Spinal cord (tissue), 10 donors: ENCODE data around the gene KLHDC4. TPM values are rescaled to one million over a fixed set of nuclear protein-coding genes. Genes with fewer than 3 reads are reported as not detected.

Experiments used
- DNase-seq, 6 donors: peaks; one replicate each; pipeline versions ENCODE4 v3.0.0 to v3.0.0-alpha.2; 2013 to 2015; ENCODE audit warnings: low spot score in 6 of 6, low read depth in 4 of 6
- H3K27ac ChIP-seq: one replicate; pipeline ENCODE4 v1.5.1; 2013; ENCODE audit warnings: low read depth, low read length, control low read depth
- H3K27me3 ChIP-seq: one replicate; pipeline ENCODE4 v1.6.1; 2013; ENCODE audit warnings: low read length; ENCODE audit not compliant: control insufficient read depth, insufficient read depth
- H3K36me3 ChIP-seq: one replicate; pipeline ENCODE4 v1.6.1; 2013; ENCODE audit warnings: low read length; ENCODE audit not compliant: control insufficient read depth, insufficient read depth
- H3K4me1 ChIP-seq: one replicate; pipeline ENCODE4 v1.6.1; 2013; ENCODE audit warnings: low read length; ENCODE audit not compliant: control insufficient read depth, insufficient read depth
- H3K4me3 ChIP-seq: one replicate; pipeline ENCODE4 v1.5.1; 2013; ENCODE audit warnings: low read depth, low read length, control low read depth
- H3K9me3 ChIP-seq: one replicate; pipeline ENCODE4 v1.6.1; 2013; ENCODE audit warnings: low read length; ENCODE audit not compliant: control insufficient read depth, insufficient read depth
- WGBS: methylation state at CpG from one replicate; pipeline ENCODE4 v1.1.5; 2013; ENCODE audit warnings: missing lambda C conversion rate; ENCODE audit not compliant: insufficient coverage; 5-methylcytosine and 5-hydroxymethylcytosine counted together
- polyA plus RNA-seq, 2 donors: library from polyadenylated mRNA; unstranded; fragments of 120-200 nt; gene quantifications; one replicate each; pipeline ENCODE4 v1.2.1, GENCODE V29; 2013; ENCODE audit not compliant: insufficient read length in 2 of 2
- total RNA-seq, 2 donors: library from RNA; depleted of rRNA in 1 of 2; stranded (reverse); fragments of 120-200 nt in 1 of 2; fragments of >200 nt in 1 of 2; gene quantifications; one replicate each; pipeline versions ENCODE4 v1.2.3 to v1.2.4, GENCODE V29; 2013 to 2014
- donor health status: healthy.

KLHDC4 gene
- total and polyA plus RNA-seq, 4 donors: 14.1 to 52.3 (median 29.9) TPM

GRCh38 chr16:87803385-87803784 lies 37.6 kb upstream of the KLHDC4 start:
- H3K36me3 ChIP-seq: no peaks in the 10 kb centered on the region
- DNase-seq: no peak
- H3K27ac ChIP-seq: no peak overlapping the region
- H3K9me3 ChIP-seq: no peaks in the 10 kb centered on the region
- WGBS: 89% methylated on average over 5 of the region's 5 CpGs
- H3K4me3 ChIP-seq: no peak overlapping the region
- no peaks in the 10 kb centered on the region for H3K27me3 ChIP-seq
- H3K4me1 ChIP-seq: peaks cover 17% of the 10 kb centered on the region

GRCh38 chr16:87802670-87803069 lies 36.9 kb upstream of the KLHDC4 start:
- H3K9me3 ChIP-seq: no peaks in the 10 kb centered on the region
- DNase-seq: peak in 1 of 6 donors; percentile 22

DNA sequence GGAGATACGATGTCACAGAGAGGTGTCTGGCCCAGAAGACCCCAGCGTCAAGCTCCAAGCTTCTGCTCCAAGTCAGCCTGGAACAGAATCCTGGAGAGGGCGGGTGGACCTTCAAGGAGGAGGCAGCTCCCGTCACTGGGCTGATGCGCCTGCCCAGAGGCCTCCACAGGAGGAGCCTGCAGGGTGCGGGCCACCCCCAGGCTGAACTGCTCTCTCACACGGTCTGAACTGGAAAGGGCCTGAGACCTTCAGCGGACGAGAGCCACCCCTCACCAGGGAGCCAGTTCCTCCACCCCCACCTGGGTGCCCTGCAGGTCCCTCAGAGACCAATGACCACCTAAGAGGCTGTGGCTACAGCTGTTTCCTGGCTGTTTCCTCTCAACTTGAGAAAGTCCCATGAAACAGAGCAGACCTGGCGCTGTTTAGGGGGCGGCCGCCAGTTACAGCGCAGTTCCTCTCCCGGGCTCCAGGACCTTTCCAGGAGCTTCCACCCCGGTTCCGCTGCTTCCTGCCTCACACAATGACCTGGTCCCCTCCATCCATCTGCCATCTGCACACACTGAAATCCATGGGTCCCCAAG lies 36.0 kb upstream of the KLHDC4 start:
- WGBS: 84% methylated on average over 16 of the region's 16 CpGs

More at GRCh38 chr16:87802670-87803069, 36.9 kb upstream of the KLHDC4 start:
- Histone ChIP-seq H3K27ac (no peak overlapping the region), H3K27me3 (no peaks in the 10 kb centered on the region), H3K36me3 (no peaks in the 10 kb centered on the region), H3K4me3 (no peak overlapping the region), H3K4me1 (peaks cover 17% of the 10 kb centered on the region)
- WGBS: 73% methylated on average over 2 of the region's 8 CpGs

DNA sequence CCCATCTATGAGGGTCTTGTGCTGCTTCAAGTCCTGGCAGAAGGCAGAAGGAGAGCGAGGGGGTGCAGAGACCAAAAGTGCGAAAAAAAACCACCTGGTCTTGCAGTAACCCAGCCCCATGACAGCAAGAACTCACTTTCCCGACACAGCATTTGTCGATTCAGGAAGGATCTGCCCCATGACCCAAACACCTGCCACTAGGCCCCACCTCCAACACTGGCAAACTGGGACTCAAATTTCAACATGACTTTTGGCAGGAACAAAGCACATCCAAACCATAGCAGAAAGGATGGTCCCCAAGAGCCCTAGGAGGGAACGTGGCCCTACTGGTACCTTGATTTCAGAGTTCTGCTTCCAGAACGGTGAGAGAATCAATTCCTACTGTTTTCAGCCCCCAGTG lies 34.7 kb upstream of the KLHDC4 start:
- 92% methylated on average over 6 of the region's 6 CpGs for WGBS
- Histone ChIP-seq H3K27ac (no peak overlapping the region), H3K36me3 (no peaks in the 10 kb centered on the region), H3K27me3 (no peaks in the 10 kb centered on the region), H3K4me1 (no peaks in the 10 kb centered on the region), H3K4me3 (no peak overlapping the region), H3K9me3 (no peaks in the 10 kb centered on the region)
- no peak for DNase-seq

More for the DNA sequence above, 36.0 kb upstream of the KLHDC4 start:
- Histone ChIP-seq H3K9me3 (no peaks in the 10 kb centered on the region), H3K27ac (no peak overlapping the region), H3K27me3 (no peaks in the 10 kb centered on the region), H3K4me1 (peaks cover 9% of the 10 kb centered on the region), H3K4me3 (no peak overlapping the region), H3K36me3 (no peaks in the 10 kb centered on the region)
- DNase-seq: no peak

DNA sequence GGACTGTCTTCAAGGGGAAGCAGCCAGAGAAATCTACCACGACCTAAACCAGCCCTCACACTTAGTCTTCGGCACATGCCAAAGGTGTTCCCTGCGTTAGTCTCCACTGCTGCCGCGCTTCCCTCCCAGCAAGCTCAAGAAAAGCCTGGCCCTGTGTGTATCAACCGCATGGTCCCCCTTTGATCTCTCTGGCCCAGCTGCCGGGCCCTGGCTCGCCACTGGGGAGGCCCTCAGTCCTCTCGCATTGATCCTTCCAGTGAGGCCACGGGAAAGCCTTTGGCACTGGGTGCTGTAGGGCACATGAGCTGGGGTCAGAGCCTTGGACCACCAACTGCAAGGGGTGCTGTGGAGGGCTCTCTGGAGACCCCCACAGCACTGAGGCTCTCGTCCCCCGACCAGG lies 29.6 kb upstream of the KLHDC4 start:
- Histone ChIP-seq H3K4me3 (no peak overlapping the region), H3K36me3 (no peaks in the 10 kb centered on the region), H3K4me1 (peaks cover 13% of the 10 kb centered on the region), H3K27ac (no peak overlapping the region), H3K27me3 (no peaks in the 10 kb centered on the region), H3K9me3 (no peaks in the 10 kb centered on the region)
- DNase-seq: no peak
- WGBS: 78% methylated on average over 12 of the region's 12 CpGs

DNA sequence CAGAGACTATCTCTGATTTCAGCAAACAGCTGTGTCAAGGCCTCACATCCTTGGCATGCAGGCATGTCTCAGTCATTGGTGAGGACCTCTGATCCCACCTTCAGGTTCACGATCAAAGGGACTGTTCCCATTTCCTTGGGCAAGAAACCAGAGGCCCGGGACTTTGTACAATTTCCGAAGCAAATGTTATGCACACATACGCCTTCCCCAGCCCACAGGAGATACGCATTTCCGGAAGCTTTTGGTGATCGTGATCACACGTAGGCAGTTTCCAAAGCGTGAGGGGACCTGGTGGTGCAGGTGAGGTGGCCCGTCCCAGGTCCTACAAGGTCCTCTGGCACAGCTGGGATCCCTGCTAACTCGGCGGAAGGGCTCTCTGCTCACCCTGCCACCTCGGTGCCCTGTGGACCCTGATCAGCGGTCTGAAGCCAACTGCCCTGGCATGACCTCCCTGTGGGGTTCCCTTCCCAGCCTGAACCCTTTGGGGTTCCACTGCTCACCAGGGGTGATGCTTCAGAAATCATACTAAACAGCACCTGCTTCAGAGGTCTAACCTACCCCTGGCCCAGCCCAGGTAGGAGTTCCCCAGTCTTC lies 28.8 kb upstream of the KLHDC4 start:
- Histone ChIP-seq H3K9me3 (no peaks in the 10 kb centered on the region), H3K36me3 (no peaks in the 10 kb centered on the region), H3K27me3 (no peaks in the 10 kb centered on the region), H3K27ac (no peak overlapping the region), H3K4me3 (no peak overlapping the region), H3K4me1 (peaks cover 20% of the 10 kb centered on the region)
- 93% methylated on average over 14 of the region's 14 CpGs for WGBS
- DNase-seq: no peak

GRCh38 chr16:87792205-87792565 lies 26.4 kb upstream of the KLHDC4 start:
- Histone ChIP-seq H3K27me3 (no peaks in the 10 kb centered on the region), H3K9me3 (no peaks in the 10 kb centered on the region), H3K27ac (no peak overlapping the region), H3K4me3 (no peak overlapping the region), H3K4me1 (peaks cover 20% of the 10 kb centered on the region), H3K36me3 (no peaks in the 10 kb centered on the region)
- no peak for DNase-seq
- 77% methylated on average over 7 of the region's 7 CpGs for WGBS

- Histone ChIP-seq H3K36me3 (no peaks in the 10 kb centered on the region), H3K4me3 (no peak overlapping the region), H3K27me3 (no peaks in the 10 kb centered on the region), H3K9me3 (no peaks in the 10 kb centered on the region), H3K27ac (peak overlapping the region; percentile 33), H3K4me1 (peaks cover 20% of the 10 kb centered on the region)
- DNase-seq: peak in 2 of 6 donors; percentile 11 to 74
- WGBS: 54% methylated on average over 20 of the region's 32 CpGs
These were observed 25.8 kb upstream of the KLHDC4 start for GRCh38 chr16:87791295-87792204.

DNA sequence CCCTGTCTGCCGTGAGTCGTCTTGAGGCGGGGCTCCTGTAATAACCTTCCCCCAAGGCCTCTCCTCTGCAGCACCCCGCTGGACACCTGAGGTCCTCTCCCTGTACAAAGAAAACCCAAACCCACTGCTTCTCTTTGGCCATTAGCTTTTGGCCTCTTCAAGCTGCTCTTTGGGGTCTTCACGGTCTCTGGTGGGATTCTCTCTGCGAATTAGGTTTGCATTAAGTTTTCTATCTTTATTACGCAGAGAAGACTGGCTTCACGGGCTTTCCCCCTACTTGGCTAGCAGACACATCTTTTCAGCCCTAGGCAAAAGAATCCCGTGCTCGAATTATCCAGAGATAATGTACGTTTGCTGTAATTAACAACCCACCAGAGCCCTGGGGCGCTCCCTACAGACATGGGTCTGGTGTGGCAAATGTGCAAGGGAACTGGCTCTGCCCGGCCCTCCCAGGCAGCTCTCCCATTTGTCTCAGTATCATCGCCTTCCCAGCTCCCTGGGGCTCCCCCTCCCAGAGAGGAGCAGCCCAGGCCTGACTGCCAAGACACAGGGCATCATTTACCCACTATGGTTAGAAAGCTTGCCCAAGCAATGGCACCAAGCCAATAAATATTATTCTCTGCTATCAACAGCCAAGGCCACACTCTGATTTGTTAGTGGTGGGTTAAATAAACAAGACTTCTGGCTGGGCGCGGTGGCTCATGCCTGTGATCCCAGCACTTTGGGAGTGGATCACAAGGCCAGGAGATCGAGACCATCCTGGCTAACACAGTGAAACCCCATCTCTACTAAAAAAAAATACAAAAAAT lies 24.7 kb upstream of the KLHDC4 start:
- Histone ChIP-seq H3K27me3 (no peaks in the 10 kb centered on the region), H3K36me3 (no peaks in the 10 kb centered on the region), H3K4me1 (peaks cover 20% of the 10 kb centered on the region), H3K4me3 (no peak overlapping the region), H3K27ac (peak overlapping the region; percentile 33), H3K9me3 (no peaks in the 10 kb centered on the region)
- DNase-seq: peak in 2 of 6 donors; percentile 51 to 53
- WGBS: 61% methylated on average over 14 of the region's 17 CpGs
